CD4-positive, alpha-beta T cell treated with Interferon gamma for 1 hour (primary cell): Measurements from ENCODE around the gene BEND3.
A peak's percentile ranks its signal among the peaks of the same experiment; 100 is the strongest.
"Not testable (repeated sequence)": the region's sequence is repeated elsewhere in the genome, so short reads cannot be mapped to it uniquely, and the experiment has no call there.

Experiments used
- DNase-seq: peaks from one replicate; pipeline ENCODE4 v3.0.0-alpha.2; 2020

The BEND3 gene

DNA sequence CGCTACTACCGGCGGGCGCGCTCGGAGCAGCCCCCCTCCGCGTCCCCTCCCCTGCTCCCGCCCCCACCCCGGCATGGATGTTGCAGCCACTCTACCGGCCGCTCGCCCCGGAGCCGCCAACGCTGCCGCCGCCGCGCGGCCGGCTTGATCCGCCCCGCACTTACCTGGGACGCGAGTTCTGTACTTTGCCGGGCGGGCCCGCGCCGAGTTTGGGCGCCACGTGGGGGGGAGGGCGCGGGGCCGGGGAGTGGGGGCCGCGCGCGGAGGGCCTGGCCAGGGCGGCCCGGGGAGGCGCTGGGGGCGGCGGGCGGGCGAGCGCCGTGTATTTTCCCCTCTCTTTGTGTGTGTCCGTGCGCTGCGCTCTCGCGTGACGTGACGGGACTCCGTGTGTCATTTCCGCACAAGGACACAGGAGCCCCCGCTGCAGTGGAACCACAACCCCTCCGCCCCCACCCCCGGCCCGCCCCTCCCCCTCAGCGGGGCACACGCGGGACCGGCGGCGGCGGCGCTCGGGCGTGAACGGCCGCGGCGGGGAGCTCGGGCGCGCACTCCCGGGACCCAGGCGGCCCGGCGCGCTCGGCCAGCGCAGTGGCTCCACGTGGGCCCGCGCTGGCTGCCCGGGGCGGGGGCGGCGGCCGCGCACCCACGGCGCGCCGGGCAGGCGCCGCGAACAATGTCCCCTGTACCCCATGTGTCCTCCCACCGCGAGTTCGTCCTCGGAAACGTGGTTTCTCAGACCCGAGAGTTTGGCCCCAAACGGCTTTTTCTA lies at the start of gene BEND3:
BEND3 (minus strand) TSS at position 590 of the 769 bp plus-strand sequence. CDS start 16,230 bp downstream, outside the sequence.
- DNase-seq: peak; percentile 59

DNA sequence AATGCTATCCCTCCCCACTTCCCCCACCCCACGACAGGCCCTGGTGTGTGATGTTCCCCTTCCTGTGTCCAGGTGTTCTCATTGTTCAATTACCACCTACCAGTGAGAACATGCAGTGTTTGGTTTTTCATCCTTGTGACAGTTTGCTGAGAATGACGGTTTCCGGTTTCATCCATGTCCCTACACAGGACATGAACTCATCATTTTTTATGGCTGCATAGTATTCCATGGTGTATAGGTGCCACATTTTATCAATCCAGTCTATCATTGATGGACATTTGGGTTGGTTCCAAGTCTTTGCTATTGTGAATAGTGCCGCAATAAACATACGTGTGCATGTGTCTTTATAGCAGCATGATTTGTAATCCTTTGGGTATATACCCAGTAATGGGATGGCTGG lies 49.0 kb upstream of the BEND3 start:
- DNase-seq: not testable (repeated sequence)

DNA sequence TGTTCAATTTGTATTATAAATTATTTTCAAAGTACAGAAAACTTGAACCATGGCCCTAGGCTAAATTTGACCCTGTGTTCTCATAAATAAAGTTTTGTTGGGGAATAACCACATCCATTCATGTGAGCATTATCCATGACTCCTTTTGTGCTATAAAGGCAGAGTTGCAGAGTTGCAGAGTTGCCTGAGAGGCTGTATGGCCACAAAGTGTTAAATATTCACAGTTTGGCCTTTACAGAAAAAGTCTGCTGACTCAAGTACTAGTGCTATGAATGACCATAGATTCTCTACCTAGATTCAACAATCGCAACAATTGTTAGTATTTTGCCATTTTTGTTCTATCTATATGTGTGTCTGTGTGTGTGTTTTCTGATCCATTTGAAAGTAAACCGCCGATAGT lies 46.2 kb upstream of the BEND3 start:
- DNase-seq: no peak

DNA sequence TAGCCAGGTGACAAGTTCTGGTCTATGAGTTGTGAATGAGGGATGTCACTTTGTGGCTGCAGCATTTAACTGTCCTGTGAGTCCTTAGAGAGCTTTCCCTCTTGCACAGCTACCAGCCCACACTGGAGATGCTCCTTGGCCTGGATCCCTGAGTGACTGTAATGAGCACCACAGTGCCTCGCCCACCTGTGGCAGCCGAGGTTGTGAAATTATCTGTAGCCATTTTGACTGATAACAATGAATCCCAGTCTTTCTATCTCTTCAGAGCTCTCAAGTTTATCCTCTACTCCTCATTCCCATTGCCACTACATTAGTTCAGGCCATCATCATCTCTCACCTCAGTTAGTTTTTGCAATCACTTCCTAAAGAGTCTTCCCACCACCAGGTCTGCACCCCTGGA lies 41.3 kb upstream of the BEND3 start:
- DNase-seq: no peak

DNA sequence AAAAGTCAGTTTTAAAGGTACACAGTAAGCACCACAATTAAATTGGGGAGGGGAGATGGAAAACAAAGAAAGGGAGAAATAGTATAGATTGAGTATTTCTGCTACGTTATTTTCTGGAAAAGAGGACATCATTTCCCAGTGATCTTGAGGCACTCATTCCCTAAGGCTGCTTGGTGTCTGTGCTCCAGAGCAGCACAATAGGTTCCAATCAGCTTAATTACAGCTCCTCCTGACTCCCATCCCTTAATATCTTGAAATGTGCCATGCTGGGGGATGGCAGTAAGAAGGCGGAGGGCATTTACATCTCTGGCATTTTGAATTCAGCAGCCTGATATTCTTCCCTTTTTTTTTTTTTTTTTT lies 39.5 kb upstream of the BEND3 start:
- no peak for DNase-seq

DNA sequence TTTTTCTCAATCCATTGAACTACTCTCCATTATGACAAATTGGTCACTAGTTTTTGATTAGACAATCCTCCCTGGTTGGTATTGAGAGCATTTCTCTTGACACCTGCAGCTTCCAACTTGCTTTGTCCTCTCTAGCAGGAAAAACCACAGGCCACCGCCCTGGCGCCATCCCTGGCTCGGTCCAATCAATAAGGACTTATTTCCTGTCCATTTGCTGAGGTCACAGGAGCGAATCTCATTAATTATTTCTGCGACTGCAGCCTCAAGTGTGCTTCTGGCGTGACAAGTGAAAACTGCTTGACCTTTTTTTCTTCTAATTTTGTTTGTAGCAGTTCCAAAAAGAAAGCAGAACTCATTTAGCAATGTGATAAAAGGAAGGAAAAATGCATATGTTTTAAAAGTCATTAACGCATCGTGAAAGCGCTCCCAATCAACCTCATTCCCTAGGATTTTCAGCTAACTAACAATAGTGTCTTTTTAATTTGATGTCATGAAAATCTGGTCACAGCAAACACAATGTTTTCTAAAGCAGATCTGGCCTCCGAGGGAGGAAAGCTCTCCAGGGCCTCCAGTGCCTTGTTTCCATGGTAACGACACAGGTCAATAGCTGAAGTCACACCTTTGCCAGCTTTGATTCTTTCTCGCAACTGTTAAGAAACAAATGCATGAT lies 39.0 kb upstream of the BEND3 start:
- no peak for DNase-seq

DNA sequence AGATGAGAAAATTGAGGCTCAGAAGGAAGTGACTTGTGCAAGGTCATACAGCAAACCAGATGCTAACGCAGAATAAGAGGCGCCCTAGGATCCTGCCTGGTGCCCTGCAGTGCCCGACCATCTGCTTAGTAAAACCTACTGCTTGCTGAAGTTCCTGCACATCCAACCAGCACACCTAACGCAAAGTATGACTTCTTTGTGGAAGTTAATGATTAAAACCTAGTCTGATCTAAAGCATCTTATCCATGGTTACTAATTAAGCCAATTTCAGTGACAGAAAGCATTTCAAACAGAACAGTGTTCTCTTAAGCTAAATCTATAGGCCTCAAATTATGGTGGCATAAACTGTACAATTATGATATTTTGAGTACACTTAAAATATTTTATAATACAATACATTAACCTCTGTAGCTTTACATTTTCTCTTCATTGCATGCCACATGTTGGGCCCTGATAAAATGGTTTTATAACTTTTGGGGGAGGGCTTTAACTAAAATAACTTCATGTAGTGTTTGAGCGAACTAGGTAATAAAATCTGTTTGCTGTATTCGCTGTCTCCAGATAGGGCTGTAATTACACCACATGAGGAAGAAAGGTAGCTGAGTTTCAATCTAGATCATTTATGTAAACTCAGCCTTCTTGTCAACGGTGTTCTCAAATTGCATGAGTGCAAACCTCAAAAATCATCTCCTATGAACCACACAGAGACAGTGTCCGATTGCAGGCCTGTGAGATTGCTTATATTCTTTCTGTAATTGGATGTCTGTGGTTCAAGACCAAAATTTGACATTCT lies 37.5 kb upstream of the BEND3 start:
- no peak for DNase-seq

DNA sequence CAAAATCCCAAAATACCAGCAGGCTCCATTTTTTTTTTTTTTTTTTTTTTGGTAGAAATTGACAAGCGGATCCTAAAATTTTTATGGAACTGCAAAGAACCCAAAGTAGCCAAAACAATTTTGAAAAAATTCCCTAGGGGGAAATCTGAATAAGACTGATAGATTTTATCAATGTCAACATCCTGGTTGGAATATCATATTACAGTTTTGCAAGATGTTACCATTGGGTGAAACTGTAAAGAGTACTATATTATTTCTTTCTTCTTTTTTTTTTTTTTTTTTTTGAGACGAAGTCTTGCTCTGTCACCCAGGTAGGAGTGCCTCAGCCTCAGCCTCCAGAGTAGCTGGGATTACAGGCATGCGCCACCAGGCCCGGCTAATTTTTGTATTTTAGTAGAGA lies 29.4 kb upstream of the BEND3 start:
- no peak for DNase-seq

DNA sequence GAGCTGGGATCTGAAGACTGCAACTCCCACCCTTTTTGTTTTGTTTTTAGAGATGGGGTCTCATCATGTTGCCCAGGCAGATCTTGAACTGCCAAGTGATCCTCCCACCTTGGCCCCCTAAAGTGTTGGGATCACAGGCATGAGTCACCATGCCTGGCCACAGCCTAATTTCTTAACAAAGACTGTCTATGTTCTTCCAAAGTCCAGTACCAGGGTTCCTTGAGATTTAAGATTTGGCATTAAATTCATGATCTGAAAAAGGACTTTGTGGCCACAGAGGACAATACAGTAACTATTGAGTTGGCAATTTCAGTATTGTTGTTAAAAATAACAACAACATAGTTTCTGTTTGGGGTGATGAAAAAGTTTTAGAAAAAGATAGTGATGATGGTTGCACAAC lies 28.7 kb upstream of the BEND3 start:
- no peak for DNase-seq

DNA sequence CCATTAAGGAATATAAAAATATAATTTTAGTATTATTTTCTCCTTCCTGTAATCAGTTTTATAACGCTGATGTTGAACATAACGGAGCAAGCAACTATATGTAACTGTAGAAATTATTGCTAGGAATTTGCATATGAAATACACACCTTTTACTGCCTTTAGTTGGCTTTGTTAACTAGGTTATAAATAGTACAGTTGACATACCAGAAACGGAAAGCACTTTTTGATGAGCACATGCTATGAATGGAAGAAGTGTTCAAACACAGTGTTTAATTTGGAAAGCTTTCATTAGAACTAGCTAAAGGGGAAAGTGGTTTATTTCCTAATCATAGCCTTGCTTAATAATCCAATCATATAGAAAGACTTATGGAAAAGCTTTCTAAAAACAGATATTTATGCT lies 25.3 kb upstream of the BEND3 start:
- no peak for DNase-seq

DNA sequence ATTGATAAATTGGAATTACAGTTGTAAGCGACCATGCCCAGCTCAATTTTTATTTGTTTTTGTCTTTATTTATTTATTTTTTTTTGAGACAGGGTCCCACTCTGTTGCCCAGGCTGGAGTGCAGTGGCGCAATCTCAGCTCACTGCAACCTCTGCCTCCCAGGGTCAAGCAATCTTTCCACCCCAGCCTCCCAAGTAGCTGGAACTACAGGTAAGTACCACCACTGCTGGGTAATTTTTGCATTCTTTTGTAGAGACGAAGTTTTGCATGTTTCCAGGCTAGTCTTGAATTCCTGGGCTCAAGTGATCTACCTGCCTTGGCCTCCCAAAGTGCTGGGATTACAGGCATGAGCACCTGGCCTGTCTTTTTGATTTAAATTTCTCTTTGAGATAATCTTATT lies 21.0 kb upstream of the BEND3 start:
- not testable (repeated sequence) for DNase-seq

DNA sequence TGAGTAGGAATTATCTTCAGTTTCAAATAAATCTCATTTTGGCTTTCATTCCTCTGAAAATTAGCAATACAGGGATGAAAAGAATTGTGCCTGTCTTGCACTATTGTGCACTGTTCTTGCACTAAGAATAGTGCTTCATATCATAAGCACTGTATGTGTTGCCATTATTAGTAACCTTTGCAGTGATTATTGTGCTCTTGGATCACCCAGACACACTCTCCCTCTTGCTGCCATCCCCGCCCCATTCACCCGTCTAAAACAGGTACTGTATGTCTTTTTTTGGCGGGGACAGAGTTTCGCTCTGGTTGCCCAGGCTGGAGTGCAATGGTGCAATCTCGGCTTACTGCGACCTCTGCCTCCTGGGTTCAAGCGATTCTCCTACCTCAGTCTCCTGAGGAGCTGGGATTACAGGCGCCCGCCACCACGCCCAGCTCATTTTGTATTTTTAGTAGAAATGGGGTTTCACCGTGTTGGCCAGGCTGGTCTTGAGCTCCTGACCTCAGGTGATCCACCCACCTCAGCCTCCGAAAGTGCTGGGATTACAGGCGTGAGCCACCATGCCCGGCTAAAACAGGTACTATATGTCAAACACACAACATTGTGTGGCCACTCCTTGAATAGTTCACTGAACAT lies 19.8 kb upstream of the BEND3 start:
- DNase-seq: not testable (repeated sequence)

DNA sequence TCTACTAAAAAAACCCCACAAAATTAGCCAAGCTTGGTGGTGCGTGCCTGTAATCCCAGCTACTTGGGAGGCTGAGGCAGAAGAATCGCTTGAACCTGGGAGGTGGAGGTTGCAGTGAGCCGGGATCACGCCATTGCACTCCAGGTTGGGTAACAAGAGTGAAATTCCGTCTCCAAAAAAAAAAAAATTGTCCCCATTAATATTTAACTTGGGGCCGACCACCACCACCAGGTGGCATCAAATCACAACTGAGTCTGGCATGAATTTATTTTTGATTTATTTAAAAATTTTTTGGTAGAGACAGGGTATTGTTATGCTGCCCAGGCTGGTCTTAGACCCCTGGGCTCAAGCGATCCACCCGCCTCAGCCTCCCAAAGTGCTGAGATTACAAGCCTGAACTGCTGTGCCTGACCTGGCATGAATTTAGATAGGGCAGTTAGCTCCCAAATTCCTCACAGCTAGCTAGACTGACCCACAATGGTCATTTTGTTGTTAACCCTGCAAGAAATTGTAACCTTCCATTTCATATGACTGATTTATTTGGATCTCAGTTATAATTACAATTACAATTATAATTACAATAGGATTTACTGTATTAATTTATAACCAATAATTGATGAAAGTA lies 17.1 kb upstream of the BEND3 start:
- DNase-seq: no peak

DNA sequence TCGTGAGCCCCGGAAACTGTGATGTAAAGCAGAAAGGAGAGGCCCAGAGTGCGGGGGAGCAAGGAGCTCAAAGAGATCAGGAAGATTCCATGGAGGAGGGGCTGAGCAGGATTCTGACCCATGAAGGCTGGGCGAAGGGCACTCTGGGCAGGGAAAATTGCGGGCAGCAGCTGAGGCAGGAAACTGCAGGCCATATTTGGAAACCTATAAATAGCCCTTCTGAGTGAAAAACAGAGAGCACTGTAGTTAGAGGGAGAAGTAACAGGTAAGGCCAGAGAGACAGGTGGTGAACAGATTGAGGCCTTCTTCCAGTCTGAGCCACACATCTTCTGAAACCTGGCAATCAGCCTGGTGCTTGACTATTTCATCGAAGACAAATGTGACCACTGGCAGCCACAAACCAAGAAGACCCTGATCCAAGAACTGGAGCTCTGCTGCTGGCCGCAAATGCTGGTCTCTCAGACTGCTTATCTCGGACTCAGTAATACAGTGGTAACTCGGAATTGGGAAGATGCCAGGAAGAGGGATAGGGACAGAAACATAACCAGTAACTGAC lies 14.1 kb upstream of the BEND3 start:
- no peak for DNase-seq

DNA sequence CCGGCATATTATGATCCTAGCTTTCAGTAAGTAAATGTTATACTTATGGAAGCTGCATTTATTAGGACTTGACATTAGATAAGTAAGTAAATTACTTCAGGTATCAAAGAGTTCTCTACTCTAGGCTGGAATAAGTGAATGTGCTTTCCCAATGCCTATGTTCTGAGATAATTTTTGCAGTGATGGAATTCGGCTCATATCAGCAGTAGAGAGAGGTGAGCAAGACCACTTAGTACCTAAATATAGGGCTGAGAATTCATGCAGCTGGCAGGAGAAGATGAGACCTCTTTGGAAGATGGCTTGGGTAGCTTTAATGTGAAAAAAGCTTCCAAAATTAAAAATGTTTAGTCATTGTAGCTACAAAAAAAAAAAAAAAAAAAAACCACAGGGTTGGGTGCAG lies 13.3 kb upstream of the BEND3 start:
- DNase-seq: no peak

DNA sequence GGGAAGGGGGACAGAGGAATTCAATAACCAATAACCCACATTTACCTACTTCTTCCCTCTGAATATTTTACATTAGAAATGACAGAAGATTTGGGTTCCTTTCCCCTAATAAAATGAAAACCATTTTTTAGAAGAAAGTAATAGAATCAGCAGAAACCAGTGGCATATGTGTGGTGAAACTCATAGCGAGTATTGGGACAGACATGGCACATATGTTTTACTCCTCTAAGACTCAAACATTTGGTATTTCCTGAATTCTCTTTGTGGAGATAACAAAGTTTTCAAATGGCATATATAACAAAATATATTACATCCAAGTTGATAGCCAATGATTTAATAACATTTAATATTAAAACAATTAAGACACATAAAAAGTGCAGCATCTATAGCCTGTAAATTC lies 12.9 kb upstream of the BEND3 start:
- no peak for DNase-seq

DNA sequence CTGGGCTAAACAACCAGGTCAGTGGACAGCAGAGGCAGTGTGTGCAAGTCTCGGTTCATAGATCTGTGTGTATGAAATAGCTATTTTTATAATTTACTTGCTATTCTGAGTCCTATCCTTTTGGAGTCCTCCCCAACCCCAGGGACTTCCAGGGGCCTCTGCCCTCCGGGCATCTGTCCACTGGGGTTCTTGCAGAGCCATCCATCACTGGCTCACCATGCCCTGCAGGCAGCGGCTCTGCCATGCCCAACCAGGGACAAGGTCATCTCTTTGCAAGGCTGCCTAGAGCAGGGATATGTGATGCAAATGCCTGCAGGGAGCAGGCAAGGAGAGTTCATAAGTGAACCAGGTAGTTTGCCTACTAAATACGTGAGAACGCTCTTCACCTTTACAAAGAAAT lies 10.5 kb upstream of the BEND3 start:
- no peak for DNase-seq

DNA sequence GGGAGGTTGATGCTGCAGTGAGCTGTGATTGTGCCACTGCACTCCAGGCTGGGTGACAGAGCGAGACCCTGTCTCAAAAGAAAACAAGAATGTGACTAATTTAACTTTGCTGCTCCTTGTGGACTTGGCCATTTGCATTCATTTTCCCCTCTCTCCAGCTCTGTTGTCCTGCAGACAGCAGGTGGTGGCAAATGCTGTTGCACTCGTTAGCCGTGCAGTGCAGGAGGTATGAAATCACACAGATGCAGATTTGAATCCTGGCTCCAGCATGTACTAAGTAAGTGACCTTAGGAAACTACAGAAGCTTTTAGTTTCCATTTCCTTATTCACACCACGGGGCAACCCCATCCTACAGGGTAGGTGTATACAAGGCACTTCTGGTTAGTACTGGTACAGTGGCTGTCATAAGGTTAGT lies 9.6 kb upstream of the BEND3 start:
- DNase-seq: no peak

DNA sequence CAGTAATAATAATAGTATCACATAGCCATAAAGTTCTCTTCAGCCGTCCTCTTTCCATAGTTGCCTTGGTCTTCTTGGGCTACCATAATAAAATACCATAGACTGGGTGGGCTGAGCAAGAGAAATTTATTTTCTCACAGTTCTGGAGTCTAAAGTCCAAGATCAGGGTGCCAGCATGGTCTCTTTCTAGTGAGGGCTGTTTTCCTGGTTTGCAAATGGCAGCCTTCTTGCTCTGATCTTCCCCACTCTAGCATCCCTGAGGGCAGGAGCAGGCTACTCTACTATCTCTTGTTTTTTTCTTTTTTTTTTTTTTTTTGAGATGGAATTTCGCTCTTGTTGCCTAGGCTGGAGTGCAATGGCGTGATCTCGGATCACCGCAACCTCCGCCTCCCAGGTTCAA lies 8.2 kb upstream of the BEND3 start:
- no peak for DNase-seq

DNA sequence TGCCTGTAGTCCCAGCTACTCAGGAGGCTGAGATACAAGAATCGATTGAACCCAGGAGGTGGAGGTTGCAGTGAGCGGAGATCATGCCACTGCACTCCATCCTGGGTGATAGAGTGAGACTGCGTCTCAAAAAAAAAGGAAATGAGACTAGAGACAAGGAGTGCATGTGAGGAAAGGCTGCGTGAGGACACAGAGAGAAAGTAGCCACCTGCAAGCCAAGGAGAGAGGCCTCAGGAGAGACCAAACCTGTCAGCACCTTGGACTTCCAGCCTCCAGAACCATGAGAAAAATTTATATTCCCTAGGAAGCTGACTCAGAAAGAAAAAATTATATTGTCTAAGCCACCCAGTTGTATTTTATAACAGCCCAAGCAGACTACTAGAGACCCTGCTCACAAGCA lies 7.4 kb upstream of the BEND3 start:
- no peak for DNase-seq

DNA sequence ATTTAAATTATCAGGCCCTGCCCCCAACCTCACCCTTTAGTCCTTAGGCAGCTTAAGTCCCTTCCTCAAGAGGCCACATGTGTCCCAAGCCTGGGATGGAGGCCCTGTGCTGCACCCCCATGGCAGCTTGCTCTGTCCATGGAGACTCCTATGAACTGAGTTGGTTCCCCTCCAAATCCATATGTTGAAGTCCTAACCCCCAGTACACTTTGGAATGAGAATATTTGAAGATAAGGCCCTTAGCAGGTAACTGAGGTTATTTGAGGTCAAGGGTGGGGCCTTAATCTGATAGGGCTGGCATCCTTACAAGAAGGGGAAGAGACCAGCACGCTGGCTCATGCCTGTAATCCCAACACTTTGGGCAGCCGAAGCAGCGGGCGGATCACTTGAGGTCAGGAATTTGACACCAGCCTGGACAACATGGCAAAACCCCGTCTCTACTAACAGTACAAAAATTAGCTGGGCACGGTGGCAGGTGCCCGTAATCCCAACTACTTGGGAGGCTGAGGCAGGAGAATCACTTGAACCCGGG lies 6.7 kb upstream of the BEND3 start:
- no peak for DNase-seq

DNA sequence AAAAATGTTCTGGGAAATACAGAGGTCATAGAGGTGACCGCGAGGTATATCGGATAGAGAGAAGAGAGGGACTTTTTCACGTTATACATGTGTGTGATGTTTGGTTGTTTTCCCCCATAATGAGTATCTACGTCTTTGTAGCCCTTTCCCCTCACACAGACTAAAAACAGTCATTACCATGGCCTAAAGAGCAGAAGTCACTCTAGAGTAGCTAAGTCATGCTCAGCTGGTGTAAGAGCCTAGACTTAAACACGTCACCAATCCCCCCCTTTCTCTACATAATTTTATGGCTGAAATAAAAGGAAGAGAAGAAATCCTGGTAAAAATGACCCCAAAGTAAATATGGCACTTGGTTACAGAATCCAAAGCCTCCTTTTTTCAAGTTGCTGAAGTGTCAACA lies 6.0 kb upstream of the BEND3 start:
- no peak for DNase-seq
